Mucosa of descending colon (tissue), 3 donors: ENCODE data around the gene TREH. TPM values are rescaled to one million over a fixed set of nuclear protein-coding genes. Genes with fewer than 3 reads are reported as not detected.
A peak's percentile ranks its signal among the peaks of the same experiment; 100 is the strongest.
"Not testable (repeated sequence)": the region's sequence is repeated elsewhere in the genome, so short reads cannot be mapped to it uniquely, and the experiment has no call there.

Experiments used
- ATAC-seq: fragments of 200-7000 bp; cut with Tn5 transposase; one replicate; pipeline ENCODE4 v1.9.1; 2020; ENCODE audit warnings: mild to moderate bottlenecking, moderate library complexity
- DNase-seq, 3 donors: peaks; one replicate each; pipeline ENCODE4 v3.0.0-alpha.2; 2020
- H3K36me3 ChIP-seq: fragments of 200-600 bp; one replicate; pipeline ENCODE4 v1.8.0; 2021; ENCODE audit warnings: low read depth, mild to moderate bottlenecking
- H3K4me1 ChIP-seq: fragments of 200-600 bp; one replicate; pipeline ENCODE4 v1.8.0; 2021; ENCODE audit warnings: low read depth, mild to moderate bottlenecking
- H3K4me3 ChIP-seq: fragments of 200-600 bp; one replicate; pipeline ENCODE4 v1.8.0; 2021; ENCODE audit warnings: mild to moderate bottlenecking
- H3K9me3 ChIP-seq: fragments of 200-600 bp; one replicate; pipeline ENCODE4 v1.8.0; 2021; ENCODE audit warnings: mild to moderate bottlenecking
- intact Hi-C, 2 donors: fragments of 100-400 bp; cut with DNase I in 1 of 2; cut with micrococcal nuclease in 1 of 2; formaldehyde crosslinking; loops; one replicate each; pipeline versions ENCODE4 v1.11.0 to v1.11.1; 2022; cut with DNase I, micrococcal nuclease
- total RNA-seq, 3 donors: library from RNA; stranded (reverse); fragmentation: NEBNext Ultra II Directional in 2 of 3; extraction: Animal tissue kit (Norgen Biotek cat#: 25700) in 2 of 3; gene quantifications; one replicate each; pipeline versions ENCODE4 v1.2.1 to v1.2.4, GENCODE V29; 2021 to 2023
- TF ChIP-seq, protein P1 (sequence below): fragments of 200-600 bp; IDR thresholded peaks from one replicate; pipeline ENCODE4 v1.8.0; 2022; ENCODE audit warnings: antibody characterized with exemption, mild to moderate bottlenecking
- donor health status: DM: no; HTN: no; CAD: no; lungs with moderate emphysema.
- donor health status: DM: no; HTN: no; CAD: no.
- donor health status: DM: no; HTN: yes; CAD: no.

TREH gene
- total RNA-seq, 3 donors from 2014 or later: 1.1 to 3.9 (median 2.2) TPM

DNA sequence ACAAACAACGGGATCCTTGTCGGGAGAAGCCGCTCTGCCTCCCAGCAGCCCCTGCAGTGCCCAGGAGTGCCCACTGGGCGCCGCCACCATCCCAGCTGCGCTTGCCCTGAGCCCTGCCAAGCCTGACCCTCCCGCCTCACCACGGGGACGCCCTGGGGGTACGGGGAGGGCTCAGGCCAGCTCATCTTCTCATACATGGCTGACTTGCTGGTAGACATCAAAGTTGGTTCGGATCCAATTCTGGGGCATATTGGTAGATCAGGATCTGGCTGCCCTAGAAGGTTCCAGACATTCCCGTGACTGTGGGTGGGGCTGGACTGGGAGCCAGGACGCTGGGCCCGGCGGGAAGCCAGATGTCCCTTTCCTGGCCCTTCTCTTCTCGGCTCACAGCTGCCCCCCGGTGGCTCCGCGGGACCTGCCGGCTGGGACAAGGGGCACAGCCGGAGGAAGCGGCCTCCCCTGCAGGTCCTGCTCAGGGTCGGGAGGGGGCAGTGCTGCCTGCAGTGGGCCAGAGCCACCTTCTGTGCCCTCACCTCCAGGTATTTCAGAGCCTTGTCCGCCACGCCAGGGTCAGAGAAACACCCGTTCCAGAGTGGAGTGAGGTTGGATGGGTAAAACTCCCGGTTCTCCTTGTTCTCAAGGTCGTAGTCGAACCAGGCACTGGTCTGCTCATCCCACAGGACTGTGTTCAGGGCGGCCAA, 10.6 kb upstream of the TREH start:
- no peak overlapping the region for H3K4me3 ChIP-seq

DNA sequence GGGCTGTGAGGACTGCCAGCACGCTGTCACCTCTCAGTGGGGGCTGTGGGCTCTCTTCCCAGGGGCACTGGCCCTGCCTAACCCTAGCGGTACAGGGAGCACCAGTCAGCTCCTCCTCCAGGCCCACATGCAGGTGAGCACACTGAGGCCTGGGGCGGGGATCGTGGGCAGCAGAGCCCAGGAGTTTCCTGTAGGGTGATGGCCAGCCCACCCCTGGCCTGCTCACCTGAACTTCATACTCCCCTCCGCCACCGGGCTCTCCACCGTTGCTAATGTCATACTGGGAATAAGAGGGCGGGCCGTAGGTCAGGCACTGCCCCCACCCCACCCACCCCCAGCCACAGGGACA, 10.0 kb upstream of the TREH start:
- intact Hi-C loops: no loop called here

More for the DNA sequence above, 10.6 kb upstream of the TREH start:
- DNase-seq (peak; percentile 93 to 96 (median 95)), ATAC-seq (peak; percentile 95)
- peaks cover 18% of the 10 kb centered on the region for H3K4me1 ChIP-seq
- H3K9me3 ChIP-seq: no peaks in the 10 kb centered on the region
- TF ChIP-seq, protein P1, sequence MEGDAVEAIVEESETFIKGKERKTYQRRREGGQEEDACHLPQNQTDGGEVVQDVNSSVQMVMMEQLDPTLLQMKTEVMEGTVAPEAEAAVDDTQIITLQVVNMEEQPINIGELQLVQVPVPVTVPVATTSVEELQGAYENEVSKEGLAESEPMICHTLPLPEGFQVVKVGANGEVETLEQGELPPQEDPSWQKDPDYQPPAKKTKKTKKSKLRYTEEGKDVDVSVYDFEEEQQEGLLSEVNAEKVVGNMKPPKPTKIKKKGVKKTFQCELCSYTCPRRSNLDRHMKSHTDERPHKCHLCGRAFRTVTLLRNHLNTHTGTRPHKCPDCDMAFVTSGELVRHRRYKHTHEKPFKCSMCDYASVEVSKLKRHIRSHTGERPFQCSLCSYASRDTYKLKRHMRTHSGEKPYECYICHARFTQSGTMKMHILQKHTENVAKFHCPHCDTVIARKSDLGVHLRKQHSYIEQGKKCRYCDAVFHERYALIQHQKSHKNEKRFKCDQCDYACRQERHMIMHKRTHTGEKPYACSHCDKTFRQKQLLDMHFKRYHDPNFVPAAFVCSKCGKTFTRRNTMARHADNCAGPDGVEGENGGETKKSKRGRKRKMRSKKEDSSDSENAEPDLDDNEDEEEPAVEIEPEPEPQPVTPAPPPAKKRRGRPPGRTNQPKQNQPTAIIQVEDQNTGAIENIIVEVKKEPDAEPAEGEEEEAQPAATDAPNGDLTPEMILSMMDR: peak; percentile 80
- H3K36me3 ChIP-seq: no peaks in the 10 kb centered on the region
- intact Hi-C loops: loop anchor here (5.0 to 10.0 kb wide), 2 partner anchors 265 to 267 kb away; partner anchors contain the start of gene UPK2 (in 2 of the 2)

DNA sequence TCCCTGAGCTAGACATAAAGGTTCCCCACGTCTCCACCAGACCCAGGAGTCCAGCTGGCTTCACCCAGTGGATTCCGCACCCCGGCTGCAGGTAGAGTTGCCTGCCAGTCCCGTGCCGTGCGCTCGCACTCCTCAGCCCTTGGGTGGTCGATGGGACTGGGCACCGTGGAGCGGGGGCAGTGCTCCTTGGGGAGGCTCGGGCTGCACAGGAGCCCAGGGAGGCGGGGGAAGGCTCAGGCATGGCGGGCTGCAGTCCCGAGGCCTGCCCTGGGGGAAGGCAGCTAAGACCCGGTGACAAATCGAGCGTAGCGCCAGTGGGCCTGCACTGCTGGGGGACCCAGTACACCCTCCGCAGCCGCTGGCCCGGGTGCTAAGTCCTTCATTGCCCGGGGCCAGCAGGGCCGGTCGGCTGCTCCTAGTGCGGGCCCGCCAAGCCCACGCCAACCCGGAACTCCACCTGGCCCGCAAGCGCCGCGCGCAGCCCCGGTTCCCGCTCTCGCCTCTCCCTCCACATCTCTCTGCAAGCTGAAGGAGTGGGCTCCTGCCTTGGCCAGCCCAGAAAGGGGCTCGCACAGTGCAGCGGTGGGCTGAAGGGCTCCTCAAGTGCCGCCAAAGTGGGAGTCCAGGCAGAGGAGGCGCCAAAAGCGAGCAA, 9.5 kb upstream of the TREH start:
- Histone ChIP-seq H3K36me3 (no peaks in the 10 kb centered on the region), H3K4me1 (peaks cover 18% of the 10 kb centered on the region), H3K4me3 (no peak overlapping the region), H3K9me3 (no peaks in the 10 kb centered on the region)
- ATAC-seq (no peak), DNase-seq (peak in 1 of 3 donors; percentile 36)
- intact Hi-C loops: no loop called here
- TF ChIP-seq, protein P1: no peak

More for the DNA sequence above, 10.0 kb upstream of the TREH start:
- TF ChIP-seq, protein P1: no peak
- peak; percentile 17 for ATAC-seq
- Histone ChIP-seq H3K9me3 (no peaks in the 10 kb centered on the region), H3K4me1 (peaks cover 18% of the 10 kb centered on the region), H3K36me3 (no peaks in the 10 kb centered on the region), H3K4me3 (no peak overlapping the region)
- DNase-seq: peak in 1 of 3 donors; percentile 60

DNA sequence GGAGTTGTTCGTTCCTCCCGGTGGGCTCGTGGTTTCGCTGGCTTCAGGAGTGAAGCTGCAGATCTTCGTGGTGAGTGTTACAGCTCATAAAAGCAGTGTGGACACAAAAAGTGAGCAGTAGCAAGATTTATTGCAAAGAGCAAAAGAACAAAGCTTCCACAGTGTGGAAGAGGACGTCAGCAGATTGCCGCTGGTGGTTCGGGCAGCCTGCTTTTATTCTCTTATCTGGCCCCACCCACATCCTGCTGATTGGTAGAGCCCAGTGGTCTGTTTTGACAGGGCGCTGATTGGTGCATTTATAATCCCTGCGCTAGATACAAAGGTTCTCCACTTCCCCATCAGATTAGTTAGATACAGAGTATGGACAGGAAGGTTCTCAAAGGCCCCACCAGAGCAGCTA, 8.9 kb upstream of the TREH start:
- ATAC-seq, H3K36me3 ChIP-seq, intact Hi-C loops, H3K9me3 ChIP-seq, H3K4me3 ChIP-seq, DNase-seq: not testable (repeated sequence)
- H3K4me1 ChIP-seq: peaks cover 13% of the 10 kb centered on the region

DNA sequence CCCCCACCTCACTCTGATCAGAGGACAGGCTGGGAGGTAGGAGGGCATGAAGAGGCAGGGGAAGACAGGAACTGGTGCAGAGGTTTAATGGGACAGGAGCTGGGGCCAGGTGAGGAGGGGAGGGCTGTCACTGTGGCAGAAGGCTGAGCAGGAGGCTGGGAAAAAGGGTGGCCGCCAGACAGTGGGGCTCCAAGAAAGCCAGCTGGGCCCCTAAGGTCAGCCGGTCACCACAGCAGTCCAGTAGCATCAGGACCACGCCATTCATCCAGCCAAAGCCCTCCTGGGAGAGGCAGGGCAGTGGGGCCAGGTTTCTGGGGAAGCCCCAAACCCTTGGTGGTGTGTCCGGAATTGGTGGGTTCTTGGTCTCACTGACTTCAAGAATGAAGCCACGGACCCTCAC, 8.5 kb upstream of the TREH start:
- Histone ChIP-seq H3K4me3 (no peak overlapping the region), H3K36me3 (no peaks in the 10 kb centered on the region), H3K4me1 (peaks cover 13% of the 10 kb centered on the region), H3K9me3 (no peaks in the 10 kb centered on the region)
- DNase-seq: no peak
- ATAC-seq: no peak
- intact Hi-C loops: no loop called here
- TF ChIP-seq, protein P1: no peak

DNA sequence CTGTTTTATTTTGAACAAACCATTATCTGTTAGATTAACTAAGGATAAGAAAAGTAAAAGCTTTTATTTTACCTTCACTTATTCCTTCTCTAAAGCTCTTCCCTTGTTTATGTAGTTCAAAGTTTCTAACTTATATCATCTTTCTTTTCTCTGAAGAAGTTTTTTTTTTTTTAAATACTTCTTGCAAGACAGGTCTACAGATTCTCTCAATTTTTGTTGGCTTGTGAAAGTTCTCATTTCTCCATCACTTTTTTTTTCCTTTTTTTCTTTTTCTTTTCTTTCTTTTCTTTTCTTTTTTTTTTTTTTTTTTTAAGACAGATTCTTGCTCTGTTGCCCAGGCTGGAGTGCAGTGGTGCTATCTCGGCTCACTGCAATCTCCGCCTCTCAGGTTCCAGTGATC, 4.7 kb upstream of the TREH start:
- H3K9me3 ChIP-seq: no peaks in the 10 kb centered on the region
- peaks cover 2% of the 10 kb centered on the region for H3K4me1 ChIP-seq
- no peak overlapping the region for H3K4me3 ChIP-seq
- TF ChIP-seq, protein P1: no peak
- no peak for ATAC-seq
- intact Hi-C loops: no loop called here
- DNase-seq: no peak
- H3K36me3 ChIP-seq: no peaks in the 10 kb centered on the region

DNA sequence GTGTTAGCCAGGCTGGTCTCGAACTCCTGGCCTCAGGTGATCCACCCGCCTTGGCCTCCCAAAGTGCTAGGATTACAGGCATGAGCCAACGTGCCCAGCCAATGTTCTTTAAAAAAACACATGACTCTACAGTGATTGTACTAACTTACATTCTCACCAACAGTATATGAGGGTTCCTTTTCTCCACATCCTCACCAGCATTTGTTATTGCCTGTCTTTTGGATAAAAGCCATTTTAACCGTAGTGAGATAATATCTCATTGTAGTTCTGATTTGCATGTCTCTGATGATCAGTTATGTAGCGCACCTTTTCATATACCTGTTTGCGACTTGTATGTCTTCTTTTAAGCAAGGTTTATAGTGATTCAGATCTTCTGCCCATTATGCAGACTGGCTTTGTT, 3.5 kb upstream of the TREH start:
- intact Hi-C loops, H3K9me3 ChIP-seq, H3K36me3 ChIP-seq, DNase-seq, H3K4me3 ChIP-seq, ATAC-seq, H3K4me1 ChIP-seq: not testable (repeated sequence)
